ENCODE results near the gene ZC3HAV1. TPM values are rescaled to one million over a fixed set of nuclear protein-coding genes. Genes with fewer than 3 reads are reported as not detected.
A peak's percentile ranks its signal among the peaks of the same experiment; 100 is the strongest.
"Not testable (repeated sequence)": the region's sequence is repeated elsewhere in the genome, so short reads cannot be mapped to it uniquely, and the experiment has no call there.

Gene ZC3HAV1
- total and polyA plus RNA-seq, 5 donors from 2014 or later: 122 to 220 (median 154) TPM

GRCh38 chr7:139112316-139112715, 2.8 kb upstream of the ZC3HAV1 start:
- Mint-ChIP-seq H3K27ac (peak overlapping the region; percentile 94 to 99 (median 96)), H3K27me3 (peaks cover 4% of the 10 kb centered on the region), H3K4me3 (peak overlapping the region in 3 of 4 donors; percentile 14 to 68 (median 27)), H3K36me3 (peaks cover 9% of the 10 kb centered on the region), H3K9me3 (peaks cover 0 to 3% (median 0%) of the 10 kb centered on the region in 7 donors), H3K4me1 (peaks cover 9 to 50% (median 25%) of the 10 kb centered on the region in 4 donors)
- peak overlapping the region; percentile 98 for H3K27ac ChIP-seq (ENCODE audit: insufficient read depth, low read length, poor library complexity, severe bottlenecking)
- peaks cover 17% of the 10 kb centered on the region for H3K4me1 ChIP-seq (ENCODE audit: control insufficient read depth, insufficient read depth, low read length, poor library complexity, severe bottlenecking)
- H3K36me3 ChIP-seq (ENCODE audit: control insufficient read depth, insufficient read depth, low read length): peaks cover 2% of the 10 kb centered on the region
- no peaks in the 10 kb centered on the region for H3K9me3 ChIP-seq (ENCODE audit: control insufficient read depth in 2 of 2, low read length in 2 of 2)
- no peaks in the 10 kb centered on the region for H3K27me3 ChIP-seq (ENCODE audit: control insufficient read depth, insufficient read depth, low read length)
- ATAC-seq (ENCODE audit: low read depth in 2 of 2) (no peak), DNase-seq (no peak)
- H3K4me3 ChIP-seq (ENCODE audit: low read depth, low read length): peak overlapping the region; percentile 6

- Histone ChIP-seq H3K4me1 (ENCODE audit: control insufficient read depth, insufficient read depth, low read length, poor library complexity, severe bottlenecking) (peaks cover 17% of the 10 kb centered on the region), H3K36me3 (ENCODE audit: control insufficient read depth, insufficient read depth, low read length) (peaks cover 2% of the 10 kb centered on the region), H3K9me3 (ENCODE audit: control insufficient read depth in 2 of 2, low read length in 2 of 2) (no peaks in the 10 kb centered on the region), H3K27ac (ENCODE audit: insufficient read depth, low read length, poor library complexity, severe bottlenecking) (peak overlapping the region; percentile 98), H3K27me3 (ENCODE audit: control insufficient read depth, insufficient read depth, low read length) (no peaks in the 10 kb centered on the region), H3K4me3 (ENCODE audit: low read depth, low read length) (peak overlapping the region; percentile 6)
- Mint-ChIP-seq H3K9me3 (peaks cover 0 to 3% (median 0%) of the 10 kb centered on the region in 7 donors), H3K27me3 (peaks cover 4% of the 10 kb centered on the region), H3K27ac (peak overlapping the region; percentile 94 to 99 (median 96)), H3K4me1 (peaks cover 9 to 45% (median 23%) of the 10 kb centered on the region in 4 donors), H3K36me3 (peaks cover 12% of the 10 kb centered on the region), H3K4me3 (peak overlapping the region; percentile 27 to 95 (median 66))
- ATAC-seq (ENCODE audit: low read depth in 2 of 2) (no peak), DNase-seq (no peak)
Measured at GRCh38 chr7:139111811-139112301, 2.3 kb upstream of the ZC3HAV1 start.

GRCh38 chr7:139111147-139111546, 1.6 kb upstream of the ZC3HAV1 start:
- ATAC-seq (ENCODE audit: low read depth in 2 of 2): no peak
- Histone ChIP-seq H3K4me1 (ENCODE audit: control insufficient read depth, insufficient read depth, low read length, poor library complexity, severe bottlenecking) (peaks cover 20% of the 10 kb centered on the region), H3K27ac (ENCODE audit: insufficient read depth, low read length, poor library complexity, severe bottlenecking) (peak overlapping the region; percentile 98), H3K27me3 (ENCODE audit: control insufficient read depth, insufficient read depth, low read length) (no peaks in the 10 kb centered on the region), H3K4me3 (ENCODE audit: low read depth, low read length) (peak overlapping the region; percentile 10), H3K36me3 (ENCODE audit: control insufficient read depth, insufficient read depth, low read length) (peaks cover 2% of the 10 kb centered on the region), H3K9me3 (ENCODE audit: control insufficient read depth in 2 of 2, low read length in 2 of 2) (no peaks in the 10 kb centered on the region)
- Mint-ChIP-seq H3K36me3 (peaks cover 13% of the 10 kb centered on the region), H3K4me1 (peaks cover 9 to 45% (median 23%) of the 10 kb centered on the region in 4 donors), H3K9me3 (peaks cover 0 to 3% (median 0%) of the 10 kb centered on the region in 7 donors), H3K27ac (peak overlapping the region; percentile 94 to 99 (median 96)), H3K4me3 (peak overlapping the region; percentile 60 to 95 (median 76)), H3K27me3 (peaks cover 4% of the 10 kb centered on the region)
- DNase-seq: no peak

- ATAC-seq (ENCODE audit: low read depth in 2 of 2) (peak in 1 of 2 donors; percentile 22), DNase-seq (no peak)
- Mint-ChIP-seq H3K4me3 (peak overlapping the region; percentile 93 to 98 (median 96)), H3K27ac (peak overlapping the region; percentile 99 to 100 (median 100)), H3K27me3 (peaks cover 4% of the 10 kb centered on the region), H3K36me3 (peaks cover 20% of the 10 kb centered on the region), H3K4me1 (peaks cover 9 to 45% (median 27%) of the 10 kb centered on the region in 4 donors), H3K9me3 (peaks cover 0 to 3% (median 0%) of the 10 kb centered on the region in 7 donors)
- Histone ChIP-seq H3K27me3 (ENCODE audit: control insufficient read depth, insufficient read depth, low read length) (no peaks in the 10 kb centered on the region), H3K4me1 (ENCODE audit: control insufficient read depth, insufficient read depth, low read length, poor library complexity, severe bottlenecking) (peaks cover 24% of the 10 kb centered on the region), H3K4me3 (ENCODE audit: low read depth, low read length) (peak overlapping the region; percentile 98), H3K27ac (ENCODE audit: insufficient read depth, low read length, poor library complexity, severe bottlenecking) (peak overlapping the region; percentile 98), H3K9me3 (ENCODE audit: control insufficient read depth in 2 of 2, low read length in 2 of 2) (no peaks in the 10 kb centered on the region), H3K36me3 (ENCODE audit: control insufficient read depth, insufficient read depth, low read length) (peaks cover 2% of the 10 kb centered on the region)
Measured at GRCh38 chr7:139109983-139110411, 477 bp upstream of the ZC3HAV1 start.

- no peak for DNase-seq
- peak overlapping the region; percentile 98 for H3K27ac ChIP-seq (ENCODE audit: insufficient read depth, low read length, poor library complexity, severe bottlenecking)
Measured at GRCh38 chr7:139108266-139109187, 993 bp downstream of the ZC3HAV1 start.

GRCh38 chr7:139106959-139107358, 2.6 kb downstream of the ZC3HAV1 start:
- peaks cover 17 to 38% (median 36%) of the 10 kb centered on the region in 4 donors for H3K4me1 Mint-ChIP-seq
- H3K9me3 Mint-ChIP-seq: peaks cover 0 to 3% (median 0%) of the 10 kb centered on the region in 7 donors
- Histone ChIP-seq H3K27me3 (ENCODE audit: control insufficient read depth, insufficient read depth, low read length) (no peaks in the 10 kb centered on the region), H3K9me3 (ENCODE audit: control insufficient read depth in 2 of 2, low read length in 2 of 2) (no peaks in the 10 kb centered on the region), H3K4me3 (ENCODE audit: low read depth, low read length) (peak overlapping the region; percentile 98), H3K4me1 (ENCODE audit: control insufficient read depth, insufficient read depth, low read length, poor library complexity, severe bottlenecking) (peaks cover 43% of the 10 kb centered on the region), H3K27ac (ENCODE audit: insufficient read depth, low read length, poor library complexity, severe bottlenecking) (peak overlapping the region; percentile 98), H3K36me3 (ENCODE audit: control insufficient read depth, insufficient read depth, low read length) (peaks cover 2% of the 10 kb centered on the region)
- H3K36me3 Mint-ChIP-seq: peaks cover 31% of the 10 kb centered on the region
- peak overlapping the region; percentile 92 to 100 (median 99) for H3K27ac Mint-ChIP-seq
- ATAC-seq (ENCODE audit: low read depth in 2 of 2): no peak
- peaks cover 4% of the 10 kb centered on the region for H3K27me3 Mint-ChIP-seq
- H3K4me3 Mint-ChIP-seq: peak overlapping the region; percentile 93 to 98 (median 96)
- DNase-seq: no peak

More at GRCh38 chr7:139108266-139109187, 993 bp downstream of the ZC3HAV1 start:
- peaks cover 22% of the 10 kb centered on the region for H3K36me3 Mint-ChIP-seq
- peak overlapping the region; percentile 99 to 100 (median 100) for H3K27ac Mint-ChIP-seq
- no peak for ATAC-seq (ENCODE audit: low read depth in 2 of 2)
- H3K9me3 Mint-ChIP-seq: peaks cover 0 to 3% (median 0%) of the 10 kb centered on the region in 7 donors
- H3K4me3 Mint-ChIP-seq: peak overlapping the region; percentile 93 to 98 (median 96)
- Histone ChIP-seq H3K4me1 (ENCODE audit: control insufficient read depth, insufficient read depth, low read length, poor library complexity, severe bottlenecking) (peaks cover 27% of the 10 kb centered on the region), H3K27me3 (ENCODE audit: control insufficient read depth, insufficient read depth, low read length) (no peaks in the 10 kb centered on the region), H3K9me3 (ENCODE audit: control insufficient read depth in 2 of 2, low read length in 2 of 2) (no peaks in the 10 kb centered on the region), H3K36me3 (ENCODE audit: control insufficient read depth, insufficient read depth, low read length) (peaks cover 2% of the 10 kb centered on the region), H3K4me3 (ENCODE audit: low read depth, low read length) (peak overlapping the region; percentile 98)
- peaks cover 4% of the 10 kb centered on the region for H3K27me3 Mint-ChIP-seq
- peaks cover 14 to 41% (median 30%) of the 10 kb centered on the region in 4 donors for H3K4me1 Mint-ChIP-seq

- H3K27me3 Mint-ChIP-seq; ATAC-seq (ENCODE audit: low read depth in 2 of 2); H3K36me3 ChIP-seq (ENCODE audit: control insufficient read depth, insufficient read depth, low read length); DNase-seq; H3K9me3 ChIP-seq (ENCODE audit: control insufficient read depth in 2 of 2, low read length in 2 of 2); H3K9me3 Mint-ChIP-seq; H3K27me3 ChIP-seq (ENCODE audit: control insufficient read depth, insufficient read depth, low read length): not testable (repeated sequence)
- peak overlapping the region; percentile 98 for H3K4me3 ChIP-seq (ENCODE audit: low read depth, low read length)
- H3K4me1 Mint-ChIP-seq: peaks cover 14 to 38% (median 33%) of the 10 kb centered on the region in 4 donors
- H3K4me1 ChIP-seq (ENCODE audit: control insufficient read depth, insufficient read depth, low read length, poor library complexity, severe bottlenecking): peaks cover 45% of the 10 kb centered on the region
- peak overlapping the region; percentile 91 to 99 (median 91) for H3K27ac Mint-ChIP-seq
- H3K27ac ChIP-seq (ENCODE audit: insufficient read depth, low read length, poor library complexity, severe bottlenecking): peak overlapping the region; percentile 98
- peaks cover 34% of the 10 kb centered on the region for H3K36me3 Mint-ChIP-seq
- peak overlapping the region; percentile 93 to 98 (median 96) for H3K4me3 Mint-ChIP-seq
Measured at GRCh38 chr7:139106227-139106626, 3.3 kb downstream of the ZC3HAV1 start.
